Adrenal gland (tissue), 12 donors: ENCODE results near the gene ACLY. TPM values are rescaled to one million over a fixed set of nuclear protein-coding genes. Genes with fewer than 3 reads are reported as not detected.
"Not testable (repeated sequence)": the region's sequence is repeated elsewhere in the genome, so short reads cannot be mapped to it uniquely, and the experiment has no call there.

Source experiments
- DNase-seq, 7 donors: peaks; one replicate each; pipeline ENCODE4 v3.0.0-alpha.2; 2019 to 2020
- H3K27ac ChIP-seq, 5 donors: fragments of 200-600 bp; sonication (generic) in 4 of 5; 1 replicate in 3 of 5; 2 replicates in 2 of 5; pipeline versions ENCODE4 v1.5.1 to v1.8.0; 2016 to 2020; ENCODE audit warnings: mild to moderate bottlenecking in 1 of 5
- H3K27me3 ChIP-seq: fragments of 200-600 bp; 2 replicates; pipeline ENCODE4 v1.8.0; 2021
- H3K36me3 ChIP-seq, 2 donors: fragments of 200-600 bp; replicated peaks in 1 of 2; 1 replicate in 1 of 2; 2 replicates in 1 of 2; pipeline versions ENCODE4 v1.5.1 to v1.8.0; 2018 to 2022
- H3K4me1 ChIP-seq, 2 donors: fragments of 200-600 bp; replicated peaks in 1 of 2; 1 replicate in 1 of 2; 2 replicates in 1 of 2; pipeline versions ENCODE4 v1.5.1 to v1.8.0; 2018 to 2021
- H3K4me3 ChIP-seq, 4 donors: fragments of 200-600 bp; sonication (generic) in 3 of 4; one replicate each; pipeline ENCODE4 v1.5.1; 2016 to 2018
- H3K9me3 ChIP-seq, 3 donors: fragments of 200-600 bp; sonication (generic) in 1 of 3; replicated peaks in 1 of 3; 1 replicate in 2 of 3; 2 replicates in 1 of 3; pipeline versions ENCODE4 v1.5.1 to v1.8.0; 2016 to 2021
- CTCF ChIP-seq, 6 experiments: fragments of 450-650 bp in 4 of 6; fragments of 200-600 bp in 2 of 6; sonication (generic) in 1 of 6; IDR thresholded peaks; 1 replicate in 5 of 6; 2 replicates in 1 of 6; pipeline versions ENCODE4 v1.5.1 to v1.8.0; 2016 to 2021; ENCODE audit warnings: antibody characterized with exemption in 6 of 6, mild to moderate bottlenecking in 2 of 6, moderate library complexity in 1 of 6
- POLR2A ChIP-seq, 2 donors: fragments of 450-650 bp; IDR thresholded peaks; one replicate each; pipeline ENCODE4 v1.6.1; 2017; ENCODE audit warnings: antibody characterized with exemption in 2 of 2, mild to moderate bottlenecking in 2 of 2, moderate library complexity in 1 of 2
- WGBS, 4 donors: extraction: QIAGEN DNeasy Blood & Tissue Kit in 2 of 4; methylation state at CpG; one replicate each; pipeline versions ENCODE4 v1.1.5 to v1.1.7; 2013 to 2017; 5-methylcytosine and 5-hydroxymethylcytosine counted together
- intact Hi-C, 2 donors: fragments of 100-400 bp; cut with DNase I; formaldehyde crosslinking; loops; one replicate each; pipeline versions ENCODE4 v1.14.1 to v1.15.0; 2022 to 2023
- polyA plus RNA-seq, 3 donors: library from polyadenylated mRNA; stranded (reverse); fragments of 200-250 nt in 2 of 3; fragments of 350-450 nt in 1 of 3; fragmentation: Illumina TruSeq in 1 of 3; extraction: RNeasy Lipid Tissue Mini Kit (QIAGEN cat#74804) in 1 of 3; gene quantifications; one replicate each; pipeline ENCODE4 v1.2.3, GENCODE V29; 2013 to 2014
- total RNA-seq, 9 donors: library from RNA; depleted of rRNA in 4 of 9; stranded (reverse); fragments of >200 nt in 4 of 9; fragments of 120-200 nt in 1 of 9; fragmentation: NEBNext Ultra II Directional in 1 of 9; extraction: Animal tissue kit (Norgen Biotek cat#: 25700) in 1 of 9; gene quantifications; one replicate each; pipeline versions ENCODE4 v1.1.0 to v1.2.4, GENCODE V29; 2013 to 2023
- donor health status: healthy with polysubstance abuse.
- donor health status: Bipolar disorder and iron deficiency.
- donor health status: DM: yes; HTN: yes; CAD: no.
- donor health status: DM: no; HTN: no; CAD: no.
- donor health status: DM: no; HTN: no; CAD: no.
- donor health status: DM: yes; HTN: yes; CAD: no.

The ACLY gene
- total and polyA plus RNA-seq, 12 donors = 18.0 to 190 (median 74.0) TPM

DNA sequence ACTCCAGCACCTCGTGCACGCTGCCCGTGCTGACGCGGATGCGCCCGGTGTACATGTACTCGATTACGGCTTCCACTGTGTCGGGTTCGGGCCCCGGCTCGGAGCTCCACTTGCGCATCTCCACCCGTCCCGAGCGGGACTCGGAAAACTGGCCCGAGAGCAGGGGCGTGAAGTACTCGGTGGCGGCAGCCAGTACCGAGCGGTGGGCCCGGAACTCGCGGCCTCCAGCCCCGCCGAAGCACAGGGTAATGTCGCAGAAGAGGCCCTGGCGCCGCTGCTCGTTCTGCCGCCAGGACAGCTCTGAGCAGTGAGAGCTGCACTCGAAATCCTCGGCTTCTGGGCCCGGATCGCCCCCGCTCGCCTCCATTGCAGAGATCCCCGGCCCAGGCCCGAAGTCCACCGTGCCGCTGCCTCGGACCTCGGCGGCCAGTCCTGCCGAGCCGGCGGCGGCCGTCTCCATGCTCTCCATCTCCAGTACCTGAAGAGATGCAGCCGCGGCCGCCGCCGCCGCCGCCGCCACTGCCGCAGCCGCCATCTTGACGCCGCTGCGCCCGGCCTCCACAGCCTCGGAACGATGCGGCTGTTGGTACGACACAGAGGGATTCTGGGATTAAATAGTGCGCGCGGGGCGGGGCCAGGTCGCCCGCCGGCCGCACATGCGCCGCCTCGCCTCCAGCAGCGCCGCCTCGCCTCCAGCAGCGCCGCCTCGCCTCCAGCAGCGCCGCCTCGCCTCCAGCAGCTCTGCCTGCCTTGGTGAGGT lies 53.7 kb downstream of the ACLY start, which contains the start of gene KLHL11:
TSS of gene KLHL11 (minus strand) at position 588 of the 760 bp plus-strand sequence. CDS start at position 535, 53 bp downstream.
- Histone ChIP-seq H3K9me3 (no peaks in the 10 kb centered on the region), H3K27me3 (no peaks in the 10 kb centered on the region), H3K4me1 (peaks cover 6 to 33% of the 10 kb centered on the region in 2 donors), H3K27ac (peak within 1 kb of the TSS; percentile 72 to 94 (median 91)), H3K36me3 (peaks cover 0 to 26% of the 10 kb centered on the region in 2 donors), H3K4me3 (peak within 1 kb of the TSS; percentile 76 to 92 (median 85))
- peak; percentile 86 to 94 (median 90) for DNase-seq
- intact Hi-C loops = no loop called here
- WGBS, 4 donors = 0% methylated on average over 6 to 90 of the region's 90 CpGs
- TF ChIP-seq CTCF (IDR thresholded peaks at IDR 0.05) (peak in 1 of 6 experiments; percentile 10), POLR2A (IDR thresholded peaks at IDR 0.05) (peak; percentile 92 to 97)

GRCh38 chr17:41864498-41864835 lies 54.3 kb downstream of the ACLY start:
- Histone ChIP-seq H3K4me3 (peak overlapping the region; percentile 76 to 92 (median 85)), H3K27me3 (no peaks in the 10 kb centered on the region), H3K9me3 (no peaks in the 10 kb centered on the region), H3K27ac (peak overlapping the region in 4 of 5 donors; percentile 89 to 94 (median 92)), H3K4me1 (peaks cover 6 to 38% of the 10 kb centered on the region in 2 donors), H3K36me3 (peaks cover 0 to 21% of the 10 kb centered on the region in 2 donors)
- 1% methylated on average over 23 to 25 of the region's 25 CpGs for WGBS, 4 donors
- intact Hi-C loops = no loop called here
- TF ChIP-seq CTCF (IDR thresholded peaks at IDR 0.05) (no peak), POLR2A (IDR thresholded peaks at IDR 0.05) (no peak)
- DNase-seq = peak in 2 of 7 donors; percentile 58 to 80

- H3K4me3 ChIP-seq = peak overlapping the region in 1 of 4 donors; percentile 76
- TF ChIP-seq POLR2A (IDR thresholded peaks at IDR 0.05) (no peak), CTCF (IDR thresholded peaks at IDR 0.05) (no peak)
- DNase-seq = no peak
- no peaks in the 10 kb centered on the region for H3K9me3 ChIP-seq
- no peak overlapping the region for H3K27ac ChIP-seq
- H3K27me3 ChIP-seq = no peaks in the 10 kb centered on the region
- H3K4me1 ChIP-seq = peaks cover 6 to 38% of the 10 kb centered on the region in 2 donors
- peaks cover 0 to 11% of the 10 kb centered on the region in 2 donors for H3K36me3 ChIP-seq
- WGBS, 4 donors = 62 to 74% (median 64%) methylated on average over 18 of the region's 18 CpGs
- intact Hi-C loops = no loop called here
Measured at GRCh38 chr17:41863074-41863848, 55.5 kb downstream of the ACLY start.

- H3K4me1 ChIP-seq = peaks cover 6 to 38% of the 10 kb centered on the region in 2 donors
- WGBS, 4 donors = 78 to 90% (median 82%) methylated on average over 3 of the region's 3 CpGs
- no peaks in the 10 kb centered on the region for H3K9me3 ChIP-seq
- no peak overlapping the region for H3K4me3 ChIP-seq
- no peak overlapping the region for H3K27ac ChIP-seq
- no peaks in the 10 kb centered on the region for H3K36me3 ChIP-seq
- H3K27me3 ChIP-seq = no peaks in the 10 kb centered on the region
- intact Hi-C loops = no loop called here
- no peak for DNase-seq
- TF ChIP-seq POLR2A (IDR thresholded peaks at IDR 0.05) (no peak), CTCF (IDR thresholded peaks at IDR 0.05) (no peak)
Measured at GRCh38 chr17:41860254-41860931, 58.4 kb downstream of the ACLY start.

- H3K27me3 ChIP-seq, DNase-seq, intact Hi-C loops, H3K4me3 ChIP-seq, H3K4me1 ChIP-seq, H3K27ac ChIP-seq, H3K9me3 ChIP-seq: not testable (repeated sequence)
- peaks cover 0 to 15% of the 10 kb centered on the region in 2 donors for H3K36me3 ChIP-seq
- WGBS, 4 donors = 95 to 98% (median 96%) methylated on average over 13 to 14 of the region's 14 CpGs
Measured at GRCh38 chr17:41851382-41851781, 67.4 kb downstream of the ACLY start.
